ENCODE data around the gene HSPBP1. TPM values are rescaled to one million over a fixed set of nuclear protein-coding genes. Genes with fewer than 3 reads are reported as not detected.

The HSPBP1 gene
- total RNA-seq, 1 donor from 2014 or later, result 29.0 TPM

DNA sequence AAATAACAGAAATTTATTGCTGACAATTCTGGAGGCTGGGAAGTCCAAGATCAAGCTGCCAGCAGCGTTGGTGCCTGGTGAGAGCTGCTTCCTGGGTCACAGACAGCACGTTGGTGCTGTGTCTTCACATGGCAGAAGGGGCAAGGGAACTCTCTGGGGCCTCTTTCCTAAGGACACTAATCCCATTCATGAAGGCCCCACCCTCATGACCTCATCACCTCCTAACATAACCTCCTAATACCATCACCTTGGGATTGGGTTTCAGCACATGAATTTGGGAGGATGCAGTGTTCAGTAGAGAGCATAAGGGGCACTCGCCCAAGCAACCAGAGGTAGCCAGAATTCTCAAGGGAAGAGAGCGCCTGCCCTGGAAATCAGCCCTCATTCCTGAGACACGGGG is 29.5 kb upstream of the HSPBP1 start:
- H3K27ac ChIP-seq (replicated peaks), result no peak overlapping the region
- H3K9me3 ChIP-seq (replicated peaks), result peaks cover 5% of the 10 kb centered on the region
- H3K27me3 ChIP-seq (ENCODE audit: low read depth), result no peaks in the 10 kb centered on the region
- TF ChIP-seq, protein P1, sequence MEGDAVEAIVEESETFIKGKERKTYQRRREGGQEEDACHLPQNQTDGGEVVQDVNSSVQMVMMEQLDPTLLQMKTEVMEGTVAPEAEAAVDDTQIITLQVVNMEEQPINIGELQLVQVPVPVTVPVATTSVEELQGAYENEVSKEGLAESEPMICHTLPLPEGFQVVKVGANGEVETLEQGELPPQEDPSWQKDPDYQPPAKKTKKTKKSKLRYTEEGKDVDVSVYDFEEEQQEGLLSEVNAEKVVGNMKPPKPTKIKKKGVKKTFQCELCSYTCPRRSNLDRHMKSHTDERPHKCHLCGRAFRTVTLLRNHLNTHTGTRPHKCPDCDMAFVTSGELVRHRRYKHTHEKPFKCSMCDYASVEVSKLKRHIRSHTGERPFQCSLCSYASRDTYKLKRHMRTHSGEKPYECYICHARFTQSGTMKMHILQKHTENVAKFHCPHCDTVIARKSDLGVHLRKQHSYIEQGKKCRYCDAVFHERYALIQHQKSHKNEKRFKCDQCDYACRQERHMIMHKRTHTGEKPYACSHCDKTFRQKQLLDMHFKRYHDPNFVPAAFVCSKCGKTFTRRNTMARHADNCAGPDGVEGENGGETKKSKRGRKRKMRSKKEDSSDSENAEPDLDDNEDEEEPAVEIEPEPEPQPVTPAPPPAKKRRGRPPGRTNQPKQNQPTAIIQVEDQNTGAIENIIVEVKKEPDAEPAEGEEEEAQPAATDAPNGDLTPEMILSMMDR (IDR thresholded peaks at IDR 0.05; ENCODE audit: borderline replicate concordance), result no peak
- DNase-seq, result no peak
- intact Hi-C loops (cut with micrococcal nuclease), result no loop called here
- H3K4me1 ChIP-seq, result no peaks in the 10 kb centered on the region
- H3K4me3 ChIP-seq, result no peak overlapping the region
- no peaks in the 10 kb centered on the region for H3K36me3 ChIP-seq

DNA sequence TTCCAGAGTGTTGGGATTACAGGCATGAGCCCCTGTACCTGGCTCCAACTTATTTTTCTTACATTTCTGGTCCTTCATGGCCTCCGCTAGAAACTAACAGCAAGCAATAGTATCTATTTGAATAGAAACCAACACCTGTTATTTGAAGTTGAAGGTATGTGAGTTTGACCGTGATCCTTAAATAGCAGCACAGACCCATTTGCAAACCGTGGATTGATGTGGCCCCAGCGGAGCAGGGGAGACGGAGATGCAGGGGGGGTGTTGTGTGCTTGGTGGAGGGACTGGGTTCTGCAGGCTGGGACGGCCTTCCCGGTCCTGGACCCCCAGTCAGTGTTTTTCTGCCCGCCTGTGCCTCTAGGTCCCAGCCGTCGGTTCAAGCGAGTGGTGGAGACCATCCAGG is 28.4 kb upstream of the HSPBP1 start:
- Histone ChIP-seq H3K4me1 (no peaks in the 10 kb centered on the region), H3K27ac (replicated peaks) (no peak overlapping the region), H3K27me3 (ENCODE audit: low read depth) (no peaks in the 10 kb centered on the region), H3K9me3 (replicated peaks) (peaks cover 5% of the 10 kb centered on the region), H3K36me3 (no peaks in the 10 kb centered on the region), H3K4me3 (no peak overlapping the region)
- intact Hi-C loops (cut with micrococcal nuclease), result no loop called here
- DNase-seq, result no peak
- TF ChIP-seq, protein P1 (IDR thresholded peaks at IDR 0.05; ENCODE audit: borderline replicate concordance), result no peak

DNA sequence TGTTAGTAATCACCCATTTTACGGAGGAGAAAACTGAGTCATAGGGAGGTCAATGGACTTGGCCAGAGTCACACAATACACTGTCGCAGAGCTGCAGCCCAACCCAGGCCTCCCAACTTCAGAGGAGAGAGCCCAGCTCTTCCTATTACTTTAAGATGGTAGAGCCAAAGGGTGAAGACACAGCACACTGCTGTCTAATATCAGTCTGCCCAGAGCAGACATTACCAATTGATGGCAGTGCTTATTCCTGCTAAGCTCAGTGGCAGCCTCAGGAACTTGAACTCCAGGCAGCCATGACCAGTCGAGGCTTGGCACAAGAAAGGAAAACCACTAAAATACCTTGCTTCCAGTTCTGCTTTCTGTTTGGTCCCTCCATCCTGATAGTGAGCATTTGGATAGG is 26.8 kb upstream of the HSPBP1 start:
- Histone ChIP-seq H3K36me3 (no peaks in the 10 kb centered on the region), H3K4me1 (peaks cover under 1% of the 10 kb centered on the region), H3K27ac (replicated peaks) (no peak overlapping the region), H3K27me3 (ENCODE audit: low read depth) (no peaks in the 10 kb centered on the region), H3K4me3 (no peak overlapping the region), H3K9me3 (replicated peaks) (peaks cover 5% of the 10 kb centered on the region)
- TF ChIP-seq, protein P1 (IDR thresholded peaks at IDR 0.05; ENCODE audit: borderline replicate concordance), result no peak
- intact Hi-C loops (cut with micrococcal nuclease), result no loop called here
- no peak for DNase-seq

DNA sequence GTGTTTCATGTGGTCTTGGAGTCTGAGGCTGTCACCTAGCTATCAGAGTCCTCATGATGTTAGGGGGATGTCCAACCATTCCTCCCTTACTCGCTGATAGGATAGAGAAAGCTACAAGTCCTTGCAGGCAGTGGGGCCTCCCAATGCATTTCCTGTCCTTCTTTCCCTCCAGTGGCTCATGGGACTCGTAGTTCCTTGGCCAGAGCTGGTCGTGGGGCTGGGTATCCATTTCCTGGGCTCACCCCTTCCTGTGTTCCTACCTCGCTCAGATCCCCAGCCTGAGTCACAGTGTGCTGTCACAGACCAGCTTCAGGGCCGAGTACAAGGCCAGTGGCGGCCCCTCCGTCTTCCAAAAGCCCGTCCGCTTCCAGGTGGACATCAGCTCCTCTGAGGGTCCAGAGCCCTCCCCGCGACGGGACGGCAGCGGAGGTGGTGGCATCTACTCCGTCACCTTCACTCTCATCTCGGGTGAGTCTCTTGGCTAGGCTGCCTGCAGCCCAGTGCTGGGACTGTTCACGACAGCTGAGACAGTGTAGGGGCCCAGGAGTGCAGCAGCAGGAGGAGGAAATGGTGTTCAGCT is 26.2 kb upstream of the HSPBP1 start:
- intact Hi-C loops (cut with micrococcal nuclease), result no loop called here
- H3K36me3 ChIP-seq, result no peaks in the 10 kb centered on the region
- H3K9me3 ChIP-seq (replicated peaks), result peaks cover 5% of the 10 kb centered on the region
- TF ChIP-seq, protein P1 (IDR thresholded peaks at IDR 0.05; ENCODE audit: borderline replicate concordance), result no peak
- no peak for DNase-seq
- no peak overlapping the region for H3K27ac ChIP-seq (replicated peaks)
- no peak overlapping the region for H3K4me3 ChIP-seq
- H3K27me3 ChIP-seq (ENCODE audit: low read depth), result no peaks in the 10 kb centered on the region
- H3K4me1 ChIP-seq, result peaks cover 4% of the 10 kb centered on the region

DNA sequence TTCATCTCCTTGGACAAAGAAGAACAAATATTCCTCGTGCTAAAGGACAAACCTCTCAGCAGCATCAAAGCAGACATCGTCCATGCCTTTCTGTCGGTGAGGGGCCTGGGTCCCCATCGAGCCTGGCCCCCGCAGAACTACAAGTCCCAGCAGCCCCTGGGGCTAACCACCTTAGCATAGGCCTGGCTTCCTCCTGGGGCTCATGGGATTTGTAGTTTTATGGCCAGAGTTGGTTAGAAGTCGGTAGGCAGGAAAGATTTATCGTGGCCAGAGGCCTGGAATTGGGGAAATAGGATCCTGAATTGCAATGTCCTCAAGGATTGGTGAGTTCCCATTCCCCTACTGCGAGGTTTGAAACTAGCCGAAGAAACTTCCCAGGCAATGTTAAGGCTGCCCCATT is 25.6 kb upstream of the HSPBP1 start:
- TF ChIP-seq, protein P1 (IDR thresholded peaks at IDR 0.05; ENCODE audit: borderline replicate concordance), result no peak
- H3K4me1 ChIP-seq, result peaks cover 4% of the 10 kb centered on the region
- no peak overlapping the region for H3K4me3 ChIP-seq
- H3K27me3 ChIP-seq (ENCODE audit: low read depth), result no peaks in the 10 kb centered on the region
- no peak for DNase-seq
- H3K27ac ChIP-seq (replicated peaks), result no peak overlapping the region
- H3K9me3 ChIP-seq (replicated peaks), result peaks cover 5% of the 10 kb centered on the region
- intact Hi-C loops (cut with micrococcal nuclease), result no loop called here
- H3K36me3 ChIP-seq, result no peaks in the 10 kb centered on the region
